ENCODE measurements around the gene ZFYVE9.
"Not testable (repeated sequence)": the region's sequence is repeated elsewhere in the genome, so short reads cannot be mapped to it uniquely, and the experiment has no call there.

The ZFYVE9 gene

GRCh38 chr1:52366517-52366827 is 224.6 kb downstream of the ZFYVE9 start:
- in situ Hi-C loops (cut with HindIII; ENCODE audit: low pct_unique_long_range_greater_than_20kb, low sequenced_read_pairs), result no loop called here
- DNase-seq (ENCODE audit: low read depth in 1 of 2, low spot score in 1 of 2), result no peak
- TF ChIP-seq JUND (IDR thresholded peaks at IDR 0.05; ENCODE audit: low read depth), result no peak

GRCh38 chr1:52367272-52367671 is 225.4 kb downstream of the ZFYVE9 start:
- in situ Hi-C loops (cut with HindIII; ENCODE audit: low pct_unique_long_range_greater_than_20kb, low sequenced_read_pairs), result no loop called here
- TF ChIP-seq JUND (IDR thresholded peaks at IDR 0.05; ENCODE audit: low read depth), result no peak
- no peak for DNase-seq (ENCODE audit: low read depth in 1 of 2, low spot score in 1 of 2)

- peak; percentile 41 to 66 for DNase-seq (ENCODE audit: low read depth in 1 of 2, low spot score in 1 of 2)
- no peak for TF ChIP-seq JUND (IDR thresholded peaks at IDR 0.05; ENCODE audit: low read depth)
- in situ Hi-C loops (cut with HindIII; ENCODE audit: low pct_unique_long_range_greater_than_20kb, low sequenced_read_pairs), result no loop called here
Measured at GRCh38 chr1:52368383-52369172, 226.7 kb downstream of the ZFYVE9 start.

GRCh38 chr1:52369851-52370250 is 228.0 kb downstream of the ZFYVE9 start:
- in situ Hi-C loops (cut with HindIII; ENCODE audit: low pct_unique_long_range_greater_than_20kb, low sequenced_read_pairs); DNase-seq (ENCODE audit: low read depth in 1 of 2, low spot score in 1 of 2): not testable (repeated sequence)

GRCh38 chr1:52385376-52385775 is 243.5 kb downstream of the ZFYVE9 start:
- no peak for TF ChIP-seq JUND (IDR thresholded peaks at IDR 0.05; ENCODE audit: low read depth)
- in situ Hi-C loops (cut with HindIII; ENCODE audit: low pct_unique_long_range_greater_than_20kb, low sequenced_read_pairs), result no loop called here
- no peak for DNase-seq (ENCODE audit: low read depth in 1 of 2, low spot score in 1 of 2)

GRCh38 chr1:52386458-52386857 is 244.6 kb downstream of the ZFYVE9 start:
- no peak for DNase-seq (ENCODE audit: low read depth in 1 of 2, low spot score in 1 of 2)
- in situ Hi-C loops (cut with HindIII; ENCODE audit: low pct_unique_long_range_greater_than_20kb, low sequenced_read_pairs), result no loop called here
- no peak for TF ChIP-seq JUND (IDR thresholded peaks at IDR 0.05; ENCODE audit: low read depth)

- in situ Hi-C loops (cut with HindIII; ENCODE audit: low pct_unique_long_range_greater_than_20kb, low sequenced_read_pairs), result no loop called here
- DNase-seq (ENCODE audit: low read depth in 1 of 2, low spot score in 1 of 2), result no peak
- TF ChIP-seq JUND (IDR thresholded peaks at IDR 0.05; ENCODE audit: low read depth), result no peak
Measured at GRCh38 chr1:52393174-52393573, 251.3 kb downstream of the ZFYVE9 start.

Measured in T47D (cell line).